ENCODE measurements around the gene PGA5.
"Not testable (repeated sequence)": the region's sequence is repeated elsewhere in the genome, so short reads cannot be mapped to it uniquely, and the experiment has no call there.

DNA sequence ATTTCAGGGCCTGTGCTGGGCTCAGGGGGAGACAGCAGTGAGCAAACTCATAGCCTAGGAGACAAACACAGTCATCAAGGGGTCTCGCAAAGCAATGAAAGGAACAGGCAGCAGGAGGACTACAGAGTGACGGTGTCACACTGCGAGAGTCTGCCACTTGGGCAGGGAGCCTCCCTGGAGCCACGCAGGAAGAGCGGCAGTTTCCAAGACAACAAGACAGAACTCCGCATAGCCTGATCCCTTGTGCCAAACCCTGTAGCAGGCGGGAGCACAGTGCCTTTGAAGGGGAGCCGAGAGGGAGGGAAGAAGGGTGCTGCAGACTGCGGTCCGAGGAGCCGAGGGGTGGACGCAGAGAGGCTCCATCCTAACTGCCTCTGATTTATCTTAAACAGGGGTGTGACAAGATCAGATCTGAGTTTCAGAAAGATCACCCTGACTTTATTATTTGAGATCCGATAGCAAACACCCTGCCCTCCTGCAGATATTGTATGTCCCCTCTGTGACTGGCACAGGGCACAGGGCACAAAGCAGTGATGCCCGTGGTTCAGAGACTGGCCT lies 36.4 kb upstream of the PGA5 start:
- TF ChIP-seq CTCF, POLR2A (IDR thresholded peaks at IDR 0.05): not testable (repeated sequence)
